OCI-LY7 (cell line): Measurements from ENCODE around the gene CMIP.

ENCODE experiments used
- EZH2phosphoT487 ChIP-seq: fragments of 200-600 bp; sonication (generic); IDR thresholded peaks from 2 replicates; pipeline ENCODE4 v1.6.1; 2018; ENCODE audit warnings: low read depth, borderline replicate concordance, mild to moderate bottlenecking, mixed run types, antibody characterized with exemption, low read length, moderate library complexity, mixed read lengths
- TF ChIP-seq, protein P1 (sequence below): fragments of 200-600 bp; sonication (generic); conservative IDR thresholded peaks from 2 replicates; pipeline ENCODE4 v1.5.1; 2014; ENCODE audit warnings: mild to moderate bottlenecking, antibody characterized with exemption, low read length, moderate library complexity, mixed read lengths

DNA sequence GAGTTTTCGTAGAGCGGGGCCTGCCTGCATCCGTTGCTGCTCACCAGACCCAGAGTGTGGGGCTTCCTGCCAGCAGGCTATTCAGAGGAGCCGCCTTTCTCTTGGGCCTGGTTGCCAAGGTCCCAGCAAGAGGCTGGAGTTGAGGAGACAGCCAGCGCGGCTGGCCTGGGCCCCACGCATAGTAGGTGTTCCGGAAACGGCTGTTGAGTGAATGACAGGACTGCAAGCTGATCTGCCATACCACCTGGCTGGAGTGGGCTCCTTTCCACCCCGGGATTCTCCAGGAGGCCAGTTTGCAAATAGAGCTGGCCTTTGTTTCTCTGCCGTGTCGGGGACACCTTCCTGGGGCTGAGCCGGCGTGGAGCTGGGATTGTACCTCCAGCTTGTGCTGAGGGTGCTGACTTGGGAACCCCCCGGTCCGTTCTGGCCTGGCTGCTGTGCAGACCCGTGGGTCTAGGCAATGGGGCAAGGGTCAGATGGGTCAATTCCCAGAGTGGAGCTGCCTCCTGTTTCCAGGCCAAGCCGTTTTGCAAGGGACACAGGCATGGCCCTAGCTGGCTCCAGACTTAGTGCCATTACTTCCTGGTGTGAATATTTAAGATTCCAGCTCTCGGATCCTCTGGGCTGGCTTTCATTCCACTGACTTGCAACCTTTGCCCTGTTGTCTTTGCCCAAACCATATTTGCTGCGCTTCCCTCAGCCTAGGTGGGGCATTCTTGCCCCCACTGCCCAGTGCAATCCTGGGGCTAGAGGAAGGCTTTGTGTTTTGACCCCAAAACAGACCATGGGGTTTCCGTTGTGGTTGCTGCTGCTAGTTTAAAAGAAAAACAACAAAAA lies 68.8 kb downstream of the CMIP start:
- TF ChIP-seq EZH2phosphoT487: no peak
- TF ChIP-seq, protein P1, sequence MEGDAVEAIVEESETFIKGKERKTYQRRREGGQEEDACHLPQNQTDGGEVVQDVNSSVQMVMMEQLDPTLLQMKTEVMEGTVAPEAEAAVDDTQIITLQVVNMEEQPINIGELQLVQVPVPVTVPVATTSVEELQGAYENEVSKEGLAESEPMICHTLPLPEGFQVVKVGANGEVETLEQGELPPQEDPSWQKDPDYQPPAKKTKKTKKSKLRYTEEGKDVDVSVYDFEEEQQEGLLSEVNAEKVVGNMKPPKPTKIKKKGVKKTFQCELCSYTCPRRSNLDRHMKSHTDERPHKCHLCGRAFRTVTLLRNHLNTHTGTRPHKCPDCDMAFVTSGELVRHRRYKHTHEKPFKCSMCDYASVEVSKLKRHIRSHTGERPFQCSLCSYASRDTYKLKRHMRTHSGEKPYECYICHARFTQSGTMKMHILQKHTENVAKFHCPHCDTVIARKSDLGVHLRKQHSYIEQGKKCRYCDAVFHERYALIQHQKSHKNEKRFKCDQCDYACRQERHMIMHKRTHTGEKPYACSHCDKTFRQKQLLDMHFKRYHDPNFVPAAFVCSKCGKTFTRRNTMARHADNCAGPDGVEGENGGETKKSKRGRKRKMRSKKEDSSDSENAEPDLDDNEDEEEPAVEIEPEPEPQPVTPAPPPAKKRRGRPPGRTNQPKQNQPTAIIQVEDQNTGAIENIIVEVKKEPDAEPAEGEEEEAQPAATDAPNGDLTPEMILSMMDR: no peak
